Stimulated activated naive CD8-positive, alpha-beta T cell treated with anti-CD3 and anti-CD28 coated beads, Interleukin-15, Interleukin-2, amounts not matched to agents 100 U/mL and 50 U/mL, for 24 hours (primary cell): Measurements from ENCODE around the gene OSTF1.

Experiments
- ATAC-seq: fragments of 150-1000 bp; cut with Tn5 transposase; one replicate; pipeline ENCODE4 v1.10.0; 2021
- DNase-seq: peaks from one replicate; pipeline ENCODE4 v3.0.0; 2021

The OSTF1 gene, protein sequence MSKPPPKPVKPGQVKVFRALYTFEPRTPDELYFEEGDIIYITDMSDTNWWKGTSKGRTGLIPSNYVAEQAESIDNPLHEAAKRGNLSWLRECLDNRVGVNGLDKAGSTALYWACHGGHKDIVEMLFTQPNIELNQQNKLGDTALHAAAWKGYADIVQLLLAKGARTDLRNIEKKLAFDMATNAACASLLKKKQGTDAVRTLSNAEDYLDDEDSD

DNA sequence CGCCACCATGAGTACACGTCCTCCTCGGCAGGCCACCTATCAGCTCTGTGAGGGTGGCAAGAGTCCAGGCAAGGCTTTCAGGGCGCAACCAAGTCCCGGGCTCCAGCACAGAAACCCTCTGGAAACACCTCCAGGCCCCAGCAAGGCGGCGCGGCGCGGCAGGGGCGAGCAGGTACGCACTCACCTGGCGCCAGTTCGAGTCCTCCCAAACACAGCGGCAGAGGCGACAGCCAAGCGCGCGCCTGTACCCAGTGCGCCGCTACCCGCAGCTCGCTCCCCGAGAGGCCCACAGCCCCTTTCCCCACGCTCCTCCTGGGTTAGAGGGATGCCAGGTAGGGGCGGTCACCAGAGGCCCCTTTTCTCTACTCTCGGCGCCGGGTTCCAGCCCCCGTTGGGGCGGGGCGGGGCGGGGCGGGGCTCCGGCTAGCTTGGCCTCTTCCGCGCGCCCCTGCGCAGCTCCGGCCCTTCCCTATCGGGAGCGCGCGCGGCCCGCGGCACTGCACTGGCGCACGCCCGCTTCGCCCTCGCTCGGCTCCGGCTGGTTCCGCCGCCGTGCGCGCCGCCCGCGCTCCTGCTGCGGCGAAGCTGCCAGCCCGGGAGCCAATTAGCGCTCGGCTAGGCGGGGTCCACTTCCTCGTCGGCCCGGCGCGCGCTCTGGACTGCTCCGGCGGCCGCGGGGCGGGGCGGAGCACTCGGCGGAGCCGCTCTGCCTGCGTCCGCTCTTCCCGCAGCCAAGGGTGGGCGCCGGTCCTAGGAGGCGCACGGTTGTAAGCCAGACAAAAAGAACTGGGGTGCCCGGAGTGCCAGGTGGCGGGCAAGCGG is at the start of gene OSTF1, which contains the start of gene NMRK1:
Gene OSTF1, plus strand, starts transcription at position 691 of the 822 bp plus-strand sequence. CDS start 179 bp downstream, outside the sequence.
Gene NMRK1, minus strand, starts transcription at position 332 of the 822 bp plus-strand sequence. CDS start 5,040 bp downstream, outside the sequence.
- peak; percentile 93 for ATAC-seq

DNA sequence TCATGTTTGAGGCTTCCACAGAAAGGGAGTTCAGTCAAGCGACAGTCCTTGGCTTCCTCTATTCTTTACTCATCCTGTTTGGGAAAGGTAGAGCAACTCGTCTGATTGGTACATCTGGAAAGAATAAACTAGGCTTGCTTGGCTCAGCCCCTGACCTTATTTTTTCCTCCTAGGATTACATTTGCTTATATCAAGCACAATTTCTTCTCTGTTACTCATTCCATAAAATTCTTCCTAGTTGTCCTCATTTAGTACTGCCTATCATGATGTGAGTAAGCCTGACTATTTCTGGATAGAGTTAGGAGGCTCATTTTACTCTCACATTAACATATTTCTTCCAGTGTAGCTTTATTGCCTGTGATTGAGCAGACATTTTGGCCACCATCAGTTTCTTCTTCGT is 49.3 kb upstream of the OSTF1 start:
- no peak for DNase-seq
- ATAC-seq, result no peak

More for the DNA sequence above, at the start of gene OSTF1, which contains the start of gene NMRK1:
- peak; percentile 94 for DNase-seq

DNA sequence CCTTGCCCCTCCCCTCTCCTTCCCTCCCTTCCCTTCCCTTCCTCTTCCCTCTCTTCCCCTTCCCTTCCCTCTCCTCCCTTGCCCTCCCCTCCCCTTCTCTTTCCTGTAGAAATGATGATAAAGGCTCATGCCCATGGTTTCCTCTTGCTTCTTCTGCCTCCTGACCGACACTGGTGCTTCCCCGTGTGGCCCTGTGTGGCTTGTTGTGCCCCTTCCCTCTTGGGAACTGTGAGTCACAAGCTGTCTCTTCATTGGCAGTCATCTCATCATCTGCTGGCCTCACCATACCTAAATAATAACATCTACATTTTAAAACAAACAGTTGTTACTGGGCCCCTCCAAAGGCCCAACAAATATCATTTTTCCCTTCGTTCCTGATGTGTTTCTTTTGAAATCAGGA is 48.5 kb upstream of the OSTF1 start:
- ATAC-seq (peak; percentile 72), DNase-seq (peak; percentile 31)

GRCh38 chr9:75041041-75041440 is 47.3 kb upstream of the OSTF1 start:
- ATAC-seq, result no peak
- no peak for DNase-seq

GRCh38 chr9:75046725-75047345 is 41.5 kb upstream of the OSTF1 start:
- ATAC-seq, result no peak
- no peak for DNase-seq

- ATAC-seq, result no peak
- no peak for DNase-seq
Observed at GRCh38 chr9:75047506-75047905, 40.8 kb upstream of the OSTF1 start.

GRCh38 chr9:75051285-75051684 is 37.0 kb upstream of the OSTF1 start:
- DNase-seq, result no peak
- ATAC-seq, result no peak

GRCh38 chr9:75053869-75054268 is 34.4 kb upstream of the OSTF1 start:
- no peak for ATAC-seq

GRCh38 chr9:75054368-75055001 is 33.8 kb upstream of the OSTF1 start:
- no peak for DNase-seq

More at GRCh38 chr9:75053869-75054268, 34.4 kb upstream of the OSTF1 start:
- no peak for DNase-seq

DNA sequence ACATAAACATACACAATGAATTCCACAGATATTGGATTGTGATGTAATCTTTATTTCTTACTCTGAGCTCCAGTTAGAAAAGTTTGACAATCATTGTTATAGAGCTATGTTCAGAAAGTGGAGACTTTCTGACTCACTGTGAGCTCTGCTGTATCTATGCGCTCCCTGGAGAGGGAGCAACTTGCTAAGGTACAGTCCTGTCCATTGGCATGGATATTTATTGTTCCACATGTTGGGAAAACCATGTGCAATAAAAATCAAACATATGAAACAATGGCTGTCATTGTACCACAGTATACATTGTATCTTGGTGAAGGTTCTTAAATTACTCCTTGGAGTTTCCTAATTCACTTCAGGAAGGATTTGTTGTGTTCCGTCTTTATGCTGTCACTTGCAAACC is 27.1 kb upstream of the OSTF1 start:
- ATAC-seq (no peak), DNase-seq (no peak)

More at GRCh38 chr9:75054368-75055001, 33.8 kb upstream of the OSTF1 start:
- ATAC-seq, result no peak

DNA sequence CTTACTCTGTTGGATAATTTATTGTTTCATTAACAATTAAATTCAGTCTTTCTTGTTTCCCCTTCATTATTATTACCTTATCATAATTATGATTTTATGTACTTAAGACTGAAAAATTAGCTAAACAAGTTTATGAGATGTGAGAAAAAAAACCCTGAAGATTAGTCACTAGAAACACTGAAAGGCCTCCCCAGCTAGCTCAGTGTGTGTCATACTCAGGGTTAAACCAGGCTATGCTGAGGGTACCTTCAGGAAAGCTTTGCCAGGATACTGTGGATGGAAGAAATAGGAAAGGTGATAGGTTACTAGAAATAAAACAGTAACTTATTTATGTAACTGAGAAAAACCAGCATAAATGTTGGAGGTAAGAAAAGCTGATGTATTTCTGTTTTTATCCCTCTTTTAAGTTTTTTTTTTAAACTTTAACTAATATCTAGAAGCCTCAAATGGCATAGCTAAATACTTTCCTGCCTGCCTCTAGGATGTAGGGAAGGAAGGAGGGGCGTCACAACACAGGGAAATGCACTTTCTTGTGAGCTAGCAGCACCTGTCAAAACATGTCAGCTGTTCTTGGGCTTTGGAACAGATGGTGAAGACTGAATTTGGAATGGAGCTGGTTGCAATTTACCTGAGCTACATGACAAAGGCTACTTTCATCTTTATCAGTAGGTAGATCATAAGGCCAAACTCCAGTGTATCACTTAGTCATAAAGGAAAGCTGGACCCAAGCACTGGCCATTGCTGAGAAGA is 24.6 kb upstream of the OSTF1 start:
- no peak for ATAC-seq
- no peak for DNase-seq

- DNase-seq (no peak), ATAC-seq (no peak)
Observed at GRCh38 chr9:75064307-75065025, 23.8 kb upstream of the OSTF1 start.

- no peak for ATAC-seq
Observed at GRCh38 chr9:75065510-75065909, 22.8 kb upstream of the OSTF1 start.

GRCh38 chr9:75067894-75068293 is 20.4 kb upstream of the OSTF1 start:
- ATAC-seq, result no peak

More at GRCh38 chr9:75065510-75065909, 22.8 kb upstream of the OSTF1 start:
- DNase-seq, result no peak

GRCh38 chr9:75069171-75069570 is 19.1 kb upstream of the OSTF1 start:
- ATAC-seq, result no peak
- no peak for DNase-seq

More at GRCh38 chr9:75067894-75068293, 20.4 kb upstream of the OSTF1 start:
- no peak for DNase-seq

- ATAC-seq, result peak; percentile 88
- DNase-seq, result peak; percentile 70
Observed at GRCh38 chr9:75071530-75072122, 16.7 kb upstream of the OSTF1 start.

GRCh38 chr9:75072895-75073294 is 15.4 kb upstream of the OSTF1 start:
- ATAC-seq, result no peak

GRCh38 chr9:75081632-75082031 is 6.7 kb upstream of the OSTF1 start:
- DNase-seq (no peak), ATAC-seq (no peak)

More at GRCh38 chr9:75072895-75073294, 15.4 kb upstream of the OSTF1 start:
- DNase-seq, result no peak

DNA sequence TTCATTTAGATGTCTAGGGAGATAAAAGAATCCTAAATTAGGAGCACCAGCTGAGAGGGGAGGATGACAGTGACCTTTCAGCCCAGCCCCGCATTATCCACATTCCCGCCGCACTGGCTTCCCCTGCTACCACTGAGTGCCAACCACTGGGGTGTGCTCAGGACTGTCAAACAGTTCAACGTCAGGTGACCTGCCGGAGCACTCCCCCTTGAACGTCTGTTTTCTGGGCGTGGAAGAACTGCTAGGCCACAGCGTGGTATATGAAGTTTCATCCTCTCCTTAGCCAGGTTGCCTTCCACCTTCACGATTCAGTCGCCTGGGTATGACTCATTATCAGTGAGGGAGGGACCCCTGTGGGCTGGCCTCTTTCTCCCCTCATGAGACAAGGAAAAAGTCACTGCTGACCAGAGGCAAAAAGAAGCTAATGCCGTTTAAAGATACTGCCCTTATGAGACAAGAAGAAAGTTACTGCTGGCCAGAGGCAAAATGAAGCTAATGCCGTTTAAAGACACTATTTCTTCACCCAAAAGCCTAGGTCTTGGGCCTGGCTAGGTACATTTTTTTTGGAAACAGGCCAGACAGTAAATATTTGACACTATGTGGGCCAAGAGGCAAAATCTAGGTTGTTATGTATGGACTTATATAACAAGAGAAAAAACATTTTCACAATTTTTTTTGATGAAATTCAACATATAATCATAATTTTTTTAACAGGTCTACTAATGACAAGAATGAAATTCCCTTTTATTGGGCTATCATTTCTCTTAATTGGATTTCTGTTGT is 4.9 kb upstream of the OSTF1 start:
- peak; percentile 16 for ATAC-seq
- peak; percentile 32 for DNase-seq
